Right lobe of liver (tissue), 6 donors: ENCODE measurements around the gene RBMS2. TPM values are rescaled to one million over a fixed set of nuclear protein-coding genes. Genes with fewer than 3 reads are reported as not detected.

Experiments used
- ATAC-seq, 4 donors: fragments of 200-7000 bp; cut with Tn5 transposase; one replicate each; pipeline ENCODE4 v1.9.1; 2020; ENCODE audit warnings: mild to moderate bottlenecking in 4 of 4, moderate library complexity in 4 of 4
- DNase-seq, 3 donors: peaks; one replicate each; pipeline ENCODE4 v3.0.0-alpha.2; 2020
- H3K27ac ChIP-seq, 3 donors: fragments of 200-600 bp; one replicate each; pipeline ENCODE4 v1.8.0; 2022
- H3K27me3 ChIP-seq, 2 donors: fragments of 200-600 bp; one replicate each; pipeline ENCODE4 v1.8.0; 2022
- H3K36me3 ChIP-seq, 4 donors: fragments of 200-600 bp; sonication (generic) in 1 of 4; one replicate each; pipeline versions ENCODE4 v1.5.1 to v1.8.0; 2017 to 2022; ENCODE audit warnings: control low read depth in 1 of 4
- H3K4me1 ChIP-seq, 4 donors: fragments of 200-600 bp; sonication (generic) in 1 of 4; one replicate each; pipeline versions ENCODE4 v1.5.1 to v1.8.0; 2017 to 2022; ENCODE audit warnings: control low read depth in 1 of 4
- H3K4me3 ChIP-seq, 3 donors: fragments of 200-600 bp; one replicate each; pipeline ENCODE4 v1.8.0; 2022
- H3K9me3 ChIP-seq, 4 donors: fragments of 200-600 bp; sonication (generic) in 1 of 4; one replicate each; pipeline versions ENCODE4 v1.5.1 to v1.8.0; 2017 to 2022; ENCODE audit warnings: control low read depth in 1 of 4
- CTCF ChIP-seq, 4 donors: fragments of 200-600 bp in 3 of 4; fragments of 450-650 bp in 1 of 4; IDR thresholded peaks; one replicate each; pipeline versions ENCODE4 v1.5.1 to v1.8.0; 2016 to 2022; ENCODE audit warnings: antibody characterized with exemption in 4 of 4, mild to moderate bottlenecking in 2 of 4
- POLR2A ChIP-seq: fragments of 450-650 bp; IDR thresholded peaks from one replicate; pipeline ENCODE4 v1.6.1; 2017; ENCODE audit warnings: antibody characterized with exemption, mild to moderate bottlenecking
- WGBS: methylation state at CpG from one replicate; pipeline ENCODE4 v1.1.6; 2018; ENCODE audit warnings: low coverage, low lambda C conversion rate; ENCODE audit not compliant: insufficient coverage; ENCODE audit errors: missing lambda C conversion rate; 5-methylcytosine and 5-hydroxymethylcytosine counted together
- intact Hi-C, 2 donors: fragments of 100-400 bp; cut with DNase I; formaldehyde crosslinking; loops; one replicate each; pipeline versions ENCODE4 v1.11.2 to v1.14.1; 2022
- total RNA-seq, 6 experiments: library from RNA; depleted of rRNA in 2 of 6; stranded (reverse); fragments of >200 nt in 2 of 6; fragmentation: NEBNext Ultra II Directional in 3 of 6; extraction: Animal tissue kit (Norgen Biotek cat#: 25700) in 3 of 6; gene quantifications; one replicate each; pipeline versions ENCODE4 v1.1.0 to v1.2.4, GENCODE V29; 2016 to 2023
- donor health status: DM: no; HTN: yes; CAD: no.
- donor health status: DM: no; HTN: no; CAD: no.
- donor health status: DM: no; HTN: no; CAD: no.
- donor health status: DM: no; HTN: yes; CAD: no.
- donor health status: DM: no; HTN: yes; CAD: no.

Gene RBMS2
- total RNA-seq, 6 experiments from 2014 or later = 3.4 to 6.4 (median 4.3) TPM

GRCh38 chr12:56477521-56478225, 43.9 kb upstream of the RBMS2 start:
- ATAC-seq = no peak
- TF ChIP-seq CTCF (IDR thresholded peaks at IDR 0.05) (no peak), POLR2A (no peak)

GRCh38 chr12:56479625-56480024, 42.0 kb upstream of the RBMS2 start:
- TF ChIP-seq POLR2A = no peak
- TF ChIP-seq CTCF (IDR thresholded peaks at IDR 0.05) = no peak
- peaks cover 0 to 56% (median 14%) of the 10 kb centered on the region in 4 donors for H3K4me1 ChIP-seq
- 28% methylated on average over 2 of the region's 7 CpGs for WGBS
- DNase-seq (peak in 2 of 3 donors; percentile 67 to 69), ATAC-seq (peak in 1 of 4 donors; percentile 20)
- H3K9me3 ChIP-seq = no peaks in the 10 kb centered on the region
- intact Hi-C loops = no loop called here
- peak overlapping the region in 2 of 3 donors; percentile 9 to 88 for H3K27ac ChIP-seq
- no peaks in the 10 kb centered on the region for H3K36me3 ChIP-seq
- H3K27me3 ChIP-seq = no peaks in the 10 kb centered on the region
- no peak overlapping the region for H3K4me3 ChIP-seq

More at GRCh38 chr12:56477521-56478225, 43.9 kb upstream of the RBMS2 start:
- H3K27me3 ChIP-seq = no peaks in the 10 kb centered on the region
- DNase-seq = no peak
- H3K4me1 ChIP-seq = peaks cover 0 to 69% (median 14%) of the 10 kb centered on the region in 4 donors
- H3K36me3 ChIP-seq = peaks cover 0 to 9% (median 3%) of the 10 kb centered on the region in 4 donors
- H3K9me3 ChIP-seq = no peaks in the 10 kb centered on the region
- H3K4me3 ChIP-seq = no peak overlapping the region
- 86% methylated on average over 2 of the region's 6 CpGs for WGBS
- intact Hi-C loops = no loop called here
- H3K27ac ChIP-seq = peak overlapping the region; percentile 54 to 93 (median 88)

- WGBS = 87% methylated on average over 1 of the region's 1 CpG
- intact Hi-C loops = no loop called here
- Histone ChIP-seq H3K27ac (peak overlapping the region in 1 of 3 donors; percentile 45), H3K9me3 (no peaks in the 10 kb centered on the region), H3K27me3 (no peaks in the 10 kb centered on the region), H3K4me3 (no peak overlapping the region), H3K36me3 (no peaks in the 10 kb centered on the region), H3K4me1 (peaks cover 0 to 23% (median 2%) of the 10 kb centered on the region in 4 donors)
- DNase-seq (no peak), ATAC-seq (no peak)
- no peak for TF ChIP-seq POLR2A
- TF ChIP-seq CTCF (IDR thresholded peaks at IDR 0.05) = no peak
These were observed 37.1 kb upstream of the RBMS2 start for GRCh38 chr12:56484566-56484965.

GRCh38 chr12:56486694-56487093, 34.9 kb upstream of the RBMS2 start:
- intact Hi-C loops = no loop called here
- H3K4me3 ChIP-seq = peak overlapping the region; percentile 63 to 85 (median 76)
- no peak for TF ChIP-seq CTCF (IDR thresholded peaks at IDR 0.05)
- TF ChIP-seq POLR2A = no peak
- H3K4me1 ChIP-seq = peaks cover 0 to 20% (median 2%) of the 10 kb centered on the region in 4 donors
- ATAC-seq = peak in 2 of 4 donors; percentile 1 to 3
- H3K9me3 ChIP-seq = no peaks in the 10 kb centered on the region
- H3K36me3 ChIP-seq = no peaks in the 10 kb centered on the region
- H3K27ac ChIP-seq = peak overlapping the region in 2 of 3 donors; percentile 75 to 92
- DNase-seq = no peak
- 51% methylated on average over 8 of the region's 12 CpGs for WGBS
- H3K27me3 ChIP-seq = no peaks in the 10 kb centered on the region
